ENCODE results near the gene TMPRSS3. TPM values are rescaled to one million over a fixed set of nuclear protein-coding genes. Genes with fewer than 3 reads are reported as not detected.

Gene TMPRSS3
- total RNA-seq, 5 donors from 2014 or later (not counting 1 experiment from before 2014, with no cell fraction given) = 1.2 to 2.4 (median 1.7) TPM

- Mint-ChIP-seq H3K4me3 (peak overlapping the region in 1 of 3 donors; percentile 67), H3K27ac (peak overlapping the region in 1 of 2 donors; percentile 44), H3K27me3 (no peaks in the 10 kb centered on the region), H3K9me3 (no peaks in the 10 kb centered on the region), H3K36me3 (no peaks in the 10 kb centered on the region), H3K4me1 (peaks cover 50 to 80% (median 79%) of the 10 kb centered on the region in 3 donors)
- WGBS (ENCODE audit: insufficient coverage) = 100% methylated on average over 3 of the region's 5 CpGs
- Histone ChIP-seq H3K36me3 (ENCODE audit: control insufficient read depth in 2 of 2, extremely low read depth in 1 of 2, insufficient read depth in 1 of 2, low read length in 1 of 2) (no peaks in the 10 kb centered on the region), H3K9me3 (no peaks in the 10 kb centered on the region), H3K4me1 (ENCODE audit: control insufficient read depth in 1 of 2, extremely low read depth in 1 of 2, insufficient read depth in 2 of 2, low read length in 2 of 2) (peaks cover 36 to 41% of the 10 kb centered on the region in 2 experiments), H3K27me3 (replicated peaks in 1 of 2; ENCODE audit: control insufficient read depth in 2 of 2, extremely low read depth in 1 of 2, insufficient read depth in 2 of 2, low read length in 1 of 2) (no peaks in the 10 kb centered on the region), H3K4me3 (ENCODE audit: control insufficient read depth in 1 of 2, extremely low read depth in 1 of 2, low read length in 1 of 2) (no peak overlapping the region), H3K27ac (ENCODE audit: low read length) (no peak overlapping the region)
- POLR2A ChIA-PET = no interaction called here
- DNase-seq (no peak), ATAC-seq (replicated peaks in 1 of 4) (no peak)
- CTCF ChIA-PET = no interaction called here
Observed at GRCh38 chr21:42391297-42391696, 4.6 kb downstream of the TMPRSS3 start.

DNA sequence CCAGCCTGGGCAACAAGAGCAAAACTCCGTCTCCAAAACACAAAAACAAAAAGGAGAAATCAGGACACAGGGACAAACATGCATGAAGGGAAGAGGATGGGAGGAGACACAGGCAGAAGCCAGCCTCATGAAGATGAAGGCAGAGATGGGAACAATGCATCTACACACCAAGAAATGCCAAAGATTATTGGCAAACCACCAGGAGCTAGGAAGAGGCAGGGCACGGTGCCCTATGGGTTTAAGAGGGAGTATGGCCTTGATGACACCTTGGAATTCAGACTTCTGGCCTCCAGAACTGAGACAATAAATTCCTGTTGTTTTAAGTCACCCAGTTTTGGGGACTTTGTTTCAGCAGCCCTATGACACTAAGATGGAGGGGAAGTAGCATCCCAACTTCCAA, 5.2 kb downstream of the TMPRSS3 start:
- H3K27ac ChIP-seq (ENCODE audit: low read length) = no peak overlapping the region
- 100% methylated on average over 1 of the region's 2 CpGs for WGBS (ENCODE audit: insufficient coverage)
- H3K27ac Mint-ChIP-seq = no peak overlapping the region
- H3K4me1 Mint-ChIP-seq = peaks cover 50 to 81% (median 79%) of the 10 kb centered on the region in 3 donors
- H3K27me3 Mint-ChIP-seq = no peaks in the 10 kb centered on the region
- no peaks in the 10 kb centered on the region for H3K36me3 Mint-ChIP-seq
- H3K4me3 Mint-ChIP-seq = peak overlapping the region in 1 of 3 donors; percentile 67
- H3K9me3 Mint-ChIP-seq = no peaks in the 10 kb centered on the region
- POLR2A ChIA-PET = interaction anchor here in 1 of 2 donors (0.6 kb wide), 1 partner anchor 359 kb away, joined by 6 read pairs; no protein-coding TSS in a partner anchor
- DNase-seq (no peak), ATAC-seq (replicated peaks in 1 of 4) (no peak)
- H3K4me3 ChIP-seq (ENCODE audit: control insufficient read depth in 1 of 2, extremely low read depth in 1 of 2, low read length in 1 of 2) = no peak overlapping the region
- H3K27me3 ChIP-seq (replicated peaks in 1 of 2; ENCODE audit: control insufficient read depth in 2 of 2, extremely low read depth in 1 of 2, insufficient read depth in 2 of 2, low read length in 1 of 2) = no peaks in the 10 kb centered on the region
- H3K36me3 ChIP-seq (ENCODE audit: control insufficient read depth in 2 of 2, extremely low read depth in 1 of 2, insufficient read depth in 1 of 2, low read length in 1 of 2) = no peaks in the 10 kb centered on the region
- no peaks in the 10 kb centered on the region for H3K9me3 ChIP-seq
- CTCF ChIA-PET = no interaction called here
- peaks cover 38 to 44% of the 10 kb centered on the region in 2 experiments for H3K4me1 ChIP-seq (ENCODE audit: control insufficient read depth in 1 of 2, extremely low read depth in 1 of 2, insufficient read depth in 2 of 2, low read length in 2 of 2)

DNA sequence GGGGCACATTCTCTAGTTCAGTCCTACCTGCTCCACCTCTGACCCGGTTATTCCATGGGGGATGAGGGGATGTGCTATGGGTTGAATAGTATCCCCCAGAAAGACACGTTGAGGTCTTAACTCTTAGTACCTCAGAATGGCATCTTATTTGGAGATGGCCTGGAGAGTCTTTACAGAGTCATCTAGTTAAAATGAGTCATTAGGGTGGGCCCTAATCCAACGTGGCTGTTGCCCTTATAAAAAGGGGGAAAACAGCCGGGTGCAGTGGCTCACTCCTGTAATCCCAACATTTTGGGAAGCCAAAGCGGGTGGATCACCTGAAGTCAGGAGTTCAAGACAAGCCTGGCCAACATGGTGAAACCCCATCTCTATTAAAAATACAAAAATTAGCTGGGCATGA, 5.7 kb downstream of the TMPRSS3 start:
- Mint-ChIP-seq H3K9me3 (no peaks in the 10 kb centered on the region), H3K36me3 (no peaks in the 10 kb centered on the region), H3K27me3 (no peaks in the 10 kb centered on the region), H3K4me3 (peak overlapping the region in 1 of 3 donors; percentile 67), H3K27ac (no peak overlapping the region), H3K4me1 (peaks cover 52 to 86% (median 83%) of the 10 kb centered on the region in 3 donors)
- POLR2A ChIA-PET = interaction anchor here in 1 of 2 donors (0.6 kb wide), 1 partner anchor 360 kb away, joined by 6 read pairs; no protein-coding TSS in a partner anchor
- H3K4me1 ChIP-seq (ENCODE audit: control insufficient read depth in 1 of 2, extremely low read depth in 1 of 2, insufficient read depth in 2 of 2, low read length in 2 of 2) = peaks cover 43 to 48% of the 10 kb centered on the region in 2 experiments
- no peak overlapping the region for H3K4me3 ChIP-seq (ENCODE audit: control insufficient read depth in 1 of 2, extremely low read depth in 1 of 2, low read length in 1 of 2)
- 100% methylated on average over 1 of the region's 5 CpGs for WGBS (ENCODE audit: insufficient coverage)
- H3K36me3 ChIP-seq (ENCODE audit: control insufficient read depth in 2 of 2, extremely low read depth in 1 of 2, insufficient read depth in 1 of 2, low read length in 1 of 2) = no peaks in the 10 kb centered on the region
- ATAC-seq (replicated peaks in 1 of 4) (no peak), DNase-seq (no peak)
- H3K27ac ChIP-seq (ENCODE audit: low read length) = no peak overlapping the region
- H3K27me3 ChIP-seq (replicated peaks in 1 of 2; ENCODE audit: control insufficient read depth in 2 of 2, extremely low read depth in 1 of 2, insufficient read depth in 2 of 2, low read length in 1 of 2) = no peaks in the 10 kb centered on the region
- H3K9me3 ChIP-seq = no peaks in the 10 kb centered on the region
- CTCF ChIA-PET = no interaction called here

DNA sequence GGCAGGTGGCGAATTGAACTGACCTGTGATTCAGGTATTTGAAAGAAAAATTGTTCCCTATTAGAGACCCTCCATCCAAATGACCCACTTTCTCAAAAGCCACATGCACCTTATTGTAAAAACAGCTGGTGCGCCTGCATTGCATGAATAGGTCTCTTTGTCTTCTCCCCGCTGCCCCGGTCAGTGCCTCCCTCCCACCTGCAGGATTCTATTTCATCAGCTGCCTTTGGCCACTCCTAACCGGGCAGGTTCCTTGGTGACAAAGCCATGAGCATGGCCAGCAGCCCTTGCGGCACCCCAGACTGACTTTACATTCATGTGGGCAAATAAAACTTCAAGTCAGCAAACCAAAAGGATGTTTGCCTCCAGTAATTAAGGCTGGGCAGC, 6.4 kb downstream of the TMPRSS3 start:
- H3K27ac Mint-ChIP-seq = peak overlapping the region; percentile 23 to 47
- H3K4me1 Mint-ChIP-seq = peaks cover 53 to 84% (median 82%) of the 10 kb centered on the region in 3 donors
- ChIA-PET CTCF (no interaction called here), POLR2A (no interaction called here)
- no peak for ATAC-seq (replicated peaks in 1 of 4)
- Histone ChIP-seq H3K4me3 (ENCODE audit: control insufficient read depth in 1 of 2, extremely low read depth in 1 of 2, low read length in 1 of 2) (peak overlapping the region in 1 of 2 donors; percentile 7), H3K9me3 (no peaks in the 10 kb centered on the region), H3K27me3 (replicated peaks in 1 of 2; ENCODE audit: control insufficient read depth in 2 of 2, extremely low read depth in 1 of 2, insufficient read depth in 2 of 2, low read length in 1 of 2) (no peaks in the 10 kb centered on the region), H3K27ac (ENCODE audit: low read length) (no peak overlapping the region), H3K4me1 (ENCODE audit: control insufficient read depth in 1 of 2, extremely low read depth in 1 of 2, insufficient read depth in 2 of 2, low read length in 2 of 2) (peaks cover 48 to 53% of the 10 kb centered on the region in 2 experiments), H3K36me3 (ENCODE audit: control insufficient read depth in 2 of 2, extremely low read depth in 1 of 2, insufficient read depth in 1 of 2, low read length in 1 of 2) (no peaks in the 10 kb centered on the region)
- H3K4me3 Mint-ChIP-seq = peak overlapping the region; percentile 28 to 48 (median 43)
- H3K27me3 Mint-ChIP-seq = no peaks in the 10 kb centered on the region
- 76% methylated on average over 5 of the region's 6 CpGs for WGBS (ENCODE audit: insufficient coverage)
- H3K36me3 Mint-ChIP-seq = no peaks in the 10 kb centered on the region
- no peaks in the 10 kb centered on the region for H3K9me3 Mint-ChIP-seq
- DNase-seq = no peak

- no peak overlapping the region for H3K27ac ChIP-seq (ENCODE audit: low read length)
- Mint-ChIP-seq H3K4me1 (peaks cover 53 to 88% (median 87%) of the 10 kb centered on the region in 3 donors), H3K4me3 (peak overlapping the region; percentile 41 to 48 (median 43)), H3K27ac (peak overlapping the region; percentile 64 to 65), H3K36me3 (no peaks in the 10 kb centered on the region), H3K9me3 (no peaks in the 10 kb centered on the region), H3K27me3 (no peaks in the 10 kb centered on the region)
- H3K4me1 ChIP-seq (ENCODE audit: control insufficient read depth in 1 of 2, extremely low read depth in 1 of 2, insufficient read depth in 2 of 2, low read length in 2 of 2) = peaks cover 49 to 55% of the 10 kb centered on the region in 2 experiments
- ChIA-PET CTCF (no interaction called here), POLR2A (interaction anchor here (0.6 to 0.9 kb wide), 2 partner anchors 10 to 15 kb away, joined by 3 read pairs; partner anchors contain the start of gene UBASH3A (in 1 of the 2))
- DNase-seq (peak in 1 of 35 experiments; percentile 34), ATAC-seq (replicated peaks in 1 of 4) (no peak)
- no peaks in the 10 kb centered on the region for H3K36me3 ChIP-seq (ENCODE audit: control insufficient read depth in 2 of 2, extremely low read depth in 1 of 2, insufficient read depth in 1 of 2, low read length in 1 of 2)
- WGBS (ENCODE audit: insufficient coverage) = 64% methylated on average over 8 of the region's 20 CpGs
- peak overlapping the region in 1 of 2 donors; percentile 7 for H3K4me3 ChIP-seq (ENCODE audit: control insufficient read depth in 1 of 2, extremely low read depth in 1 of 2, low read length in 1 of 2)
- no peaks in the 10 kb centered on the region for H3K9me3 ChIP-seq
- H3K27me3 ChIP-seq (replicated peaks in 1 of 2; ENCODE audit: control insufficient read depth in 2 of 2, extremely low read depth in 1 of 2, insufficient read depth in 2 of 2, low read length in 1 of 2) = no peaks in the 10 kb centered on the region
Observed at GRCh38 chr21:42388740-42389448, 7.0 kb downstream of the TMPRSS3 start.

- Mint-ChIP-seq H3K36me3 (no peaks in the 10 kb centered on the region), H3K4me3 (no peak overlapping the region), H3K4me1 (peaks cover 45 to 81% (median 80%) of the 10 kb centered on the region in 3 donors), H3K27me3 (no peaks in the 10 kb centered on the region), H3K9me3 (no peaks in the 10 kb centered on the region), H3K27ac (no peak overlapping the region)
- no peak for ATAC-seq (replicated peaks in 1 of 4)
- H3K27ac ChIP-seq (ENCODE audit: low read length) = no peak overlapping the region
- H3K4me3 ChIP-seq (ENCODE audit: control insufficient read depth in 1 of 2, extremely low read depth in 1 of 2, low read length in 1 of 2) = no peak overlapping the region
- POLR2A ChIA-PET = interaction anchor here (0.6 to 0.9 kb wide), 4 partner anchors 11 to 462 kb away, joined by 3 read pairs; partner anchors contain the start of gene UBASH3A (in 1 of the 2)
- peaks cover 48% of the 10 kb centered on the region in 2 experiments for H3K4me1 ChIP-seq (ENCODE audit: control insufficient read depth in 1 of 2, extremely low read depth in 1 of 2, insufficient read depth in 2 of 2, low read length in 2 of 2)
- no peaks in the 10 kb centered on the region for H3K36me3 ChIP-seq (ENCODE audit: control insufficient read depth in 2 of 2, extremely low read depth in 1 of 2, insufficient read depth in 1 of 2, low read length in 1 of 2)
- no peak for DNase-seq
- CTCF ChIA-PET = interaction anchor here in 1 of 2 donors (0.6 kb wide), 1 partner anchor 402 kb away, joined by 5 read pairs; no protein-coding TSS in a partner anchor
- H3K27me3 ChIP-seq (replicated peaks in 1 of 2; ENCODE audit: control insufficient read depth in 2 of 2, extremely low read depth in 1 of 2, insufficient read depth in 2 of 2, low read length in 1 of 2) = peaks cover 0 to 4% of the 10 kb centered on the region in 2 experiments
- no peaks in the 10 kb centered on the region for H3K9me3 ChIP-seq
- WGBS (ENCODE audit: insufficient coverage) = 100% methylated on average over 3 of the region's 6 CpGs
Observed at GRCh38 chr21:42387843-42388340, 8.0 kb downstream of the TMPRSS3 start.
